HEK293T (cell line): ENCODE results near the gene HSPA6.
"Not testable (repeated sequence)": the region's sequence is repeated elsewhere in the genome, so short reads cannot be mapped to it uniquely, and the experiment has no call there.

Experiments used
- BHLHE40 ChIP-seq: fragments of 450-650 bp; IDR thresholded peaks from 2 replicates; pipeline ENCODE4 v1.6.1; 2016; ENCODE audit warnings: mild to moderate bottlenecking, moderate library complexity, borderline replicate concordance
- ELF4 ChIP-seq: fragments of 450-650 bp; IDR thresholded peaks from 2 replicates; pipeline ENCODE4 v1.6.1; 2017; ENCODE audit warnings: antibody characterized with exemption
- FOXA1 ChIP-seq: fragments of 450-650 bp; IDR thresholded peaks from 2 replicates; pipeline ENCODE4 v1.6.1; 2016; ENCODE audit warnings: mild to moderate bottlenecking
- FOXK2 ChIP-seq: fragments of 450-650 bp; IDR thresholded peaks from 2 replicates; pipeline ENCODE4 v1.6.1; 2016; ENCODE audit warnings: mild to moderate bottlenecking
- FOXM1 ChIP-seq: fragments of 450-650 bp; IDR thresholded peaks from 2 replicates; pipeline ENCODE4 v1.6.1; 2017; ENCODE audit warnings: mild to moderate bottlenecking, borderline replicate concordance
- HDGF ChIP-seq: fragments of 450-650 bp; IDR thresholded peaks from 2 replicates; pipeline ENCODE4 v1.6.1; 2017; ENCODE audit warnings: antibody characterized with exemption, borderline replicate concordance
- L3MBTL2 ChIP-seq: fragments of 450-650 bp; conservative IDR thresholded peaks from 2 replicates; pipeline ENCODE4 v1.6.1; 2016; ENCODE audit warnings: mild to moderate bottlenecking
- LEF1 ChIP-seq: fragments of 450-650 bp; IDR thresholded peaks from 2 replicates; pipeline ENCODE4 v1.6.1; 2017; ENCODE audit warnings: mild to moderate bottlenecking, borderline replicate concordance
- NFRKB ChIP-seq: fragments of 450-650 bp; IDR thresholded peaks from 2 replicates; pipeline ENCODE4 v1.6.1; 2016; ENCODE audit warnings: mild to moderate bottlenecking, moderate library complexity
- SP1 ChIP-seq: fragments of 450-650 bp; IDR thresholded peaks from 2 replicates; pipeline ENCODE4 v1.6.1; 2017
- SUZ12 ChIP-seq: fragments of 450-650 bp; IDR thresholded peaks from 2 replicates; pipeline ENCODE4 v1.6.1; 2016; ENCODE audit warnings: mild to moderate bottlenecking
- TARDBP ChIP-seq: fragments of 450-650 bp; IDR thresholded peaks from 2 replicates; pipeline ENCODE4 v1.6.1; 2016
- ZNF384 ChIP-seq: fragments of 450-650 bp; IDR thresholded peaks from 2 replicates; pipeline ENCODE4 v1.6.1; 2016

GRCh38 chr1:161538925-161539479 lies 14.7 kb downstream of the HSPA6 start:
- not testable (repeated sequence) for TF ChIP-seq FOXM1, FOXA1, NFRKB, FOXK2, TARDBP, ZNF384, BHLHE40, SP1, ELF4, LEF1, SUZ12, L3MBTL2, HDGF
